ENCODE data around the gene NUAK2.

DNA sequence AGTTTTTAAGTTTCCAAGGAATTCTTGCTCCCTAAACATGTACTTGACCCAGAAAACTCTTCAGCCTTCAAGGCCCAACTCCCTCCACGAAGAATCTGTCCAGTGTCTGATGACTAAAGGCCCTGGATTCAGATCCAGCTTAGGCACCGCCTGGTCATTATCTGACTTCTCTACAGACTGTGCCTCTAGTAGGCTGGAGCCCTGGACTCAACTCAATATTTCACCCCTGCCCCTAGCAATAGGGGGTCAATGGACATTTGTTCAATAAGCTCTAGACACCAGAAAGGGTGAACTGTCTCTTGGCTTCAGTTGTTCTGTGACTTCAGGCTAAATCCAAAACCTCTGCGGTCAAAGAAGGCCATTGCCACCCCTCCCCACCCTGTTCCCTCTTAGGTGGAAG is 34.5 kb downstream of the NUAK2 start:
- TF ChIP-seq ZFP3 (tag by site-specific recombination; IDR thresholded peaks at IDR 0.05; ENCODE audit: low read depth) (no peak), ZNF335 (tag by site-specific recombination; conservative IDR thresholded peaks at IDR 0.05) (no peak), TRIM28 (IDR thresholded peaks at IDR 0.05; ENCODE audit: borderline replicate concordance, low read length) (no peak)
